Tibial nerve (tissue), 4 donors: ENCODE data around the gene MRPS10.

Experiments
- CTCF ChIP-seq, 5 experiments: fragments of 200-600 bp in 3 of 5; fragments of 450-650 bp in 2 of 5; sonication (generic) in 3 of 5; IDR thresholded peaks; one replicate each; pipeline ENCODE4 v1.5.1; 2016 to 2019; ENCODE audit warnings: antibody characterized with exemption in 5 of 5, mild to moderate bottlenecking in 3 of 5, moderate library complexity in 2 of 5
- EP300 ChIP-seq, 2 donors: sonication (generic); formaldehyde crosslinking; IDR thresholded peaks; one replicate each; pipeline ENCODE4 v1.6.1; 2017; ENCODE audit warnings: antibody characterized with exemption in 2 of 2, mild to moderate bottlenecking in 1 of 2

- no peak for TF ChIP-seq CTCF (IDR thresholded peaks at IDR 0.05)
- TF ChIP-seq EP300 (IDR thresholded peaks at IDR 0.05), result no peak
Measured at GRCh38 chr6:42158011-42158410, 59.6 kb downstream of the MRPS10 start.
